ENCODE measurements around the gene MARF1.
A peak's percentile ranks its signal among the peaks of the same experiment; 100 is the strongest.

The MARF1 gene

DNA sequence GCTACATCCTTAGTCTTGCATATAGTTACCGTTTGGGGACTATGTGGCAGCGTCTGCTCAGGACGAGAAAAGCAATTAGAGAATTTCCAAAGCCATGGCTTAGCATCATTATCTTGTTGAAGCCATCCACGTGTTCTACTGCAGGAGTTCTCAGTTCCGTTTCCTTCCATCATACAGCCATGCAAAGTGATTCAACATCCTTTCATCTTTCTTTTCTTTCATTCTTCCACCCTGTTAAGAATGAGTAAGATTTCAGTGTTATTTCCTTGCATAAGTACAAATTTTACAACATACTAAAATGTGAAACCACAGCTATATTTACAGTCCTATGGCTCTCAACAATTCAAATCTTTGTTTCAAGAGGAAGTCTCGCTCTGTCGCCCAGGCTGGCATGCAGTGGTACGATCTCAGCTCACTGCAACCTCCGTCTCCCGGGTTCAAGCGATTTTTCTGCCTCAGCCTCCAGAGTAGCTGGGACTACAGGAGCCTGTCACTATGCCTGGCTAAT is 3.8 kb downstream of the MARF1 start:
- no CpG with 5 or more reads among the region's 11 CpGs for WGBS, 2 donors (ENCODE audit: extremely low coverage in 2 of 2, insufficient read length in 2 of 2, insufficient replicate concordance in 1 of 2)
- Histone ChIP-seq H3K36me3 (replicated peaks in 1 of 2; ENCODE audit: control insufficient read depth in 2 of 2, insufficient read depth in 2 of 2, low read length in 2 of 2) (peaks cover 25 to 52% of the 10 kb centered on the region in 2 donors), H3K18ac (ENCODE audit: low read length) (no peak overlapping the region), H4K8ac (ENCODE audit: low read depth, low read length) (no peak overlapping the region), H3K23ac (ENCODE audit: low read depth, low read length, poor library complexity) (no peak overlapping the region), H3K14ac (ENCODE audit: low read length) (no peak overlapping the region), H3K79me1 (ENCODE audit: low read depth, low read length) (peaks cover 5% of the 10 kb centered on the region), H3K4me2 (ENCODE audit: insufficient read depth, low read length, poor library complexity, severe bottlenecking) (no peak overlapping the region), H2BK12ac (ENCODE audit: low read length) (no peak overlapping the region), H3K27ac (replicated peaks; ENCODE audit: low read length) (no peak overlapping the region), H2BK120ac (ENCODE audit: low read depth, low read length) (no peak overlapping the region), H4K91ac (ENCODE audit: low read depth, low read length, poor library complexity) (no peak overlapping the region), H3K4me1 (ENCODE audit: control insufficient read depth in 2 of 2, insufficient read depth in 1 of 2, low read depth in 1 of 2, low read length in 2 of 2) (peaks cover 3 to 7% of the 10 kb centered on the region in 2 donors), H3K9me3 (replicated peaks in 1 of 2; ENCODE audit: control insufficient read depth in 2 of 2, insufficient read depth in 1 of 2, low read depth in 1 of 2, low read length in 2 of 2) (no peaks in the 10 kb centered on the region), H3K9ac (ENCODE audit: low read depth, low read length, poor library complexity) (no peak overlapping the region), H3K4me3 (ENCODE audit: low read length in 2 of 2) (no peak overlapping the region), H2AK5ac (ENCODE audit: low read depth, low read length) (no peak overlapping the region), H3K27me3 (ENCODE audit: control insufficient read depth in 3 of 3, insufficient read depth in 3 of 3, low read depth in 1 of 3, low read length in 3 of 3) (no peaks in the 10 kb centered on the region), H2BK15ac (ENCODE audit: low read length) (no peak overlapping the region), H3K4ac (ENCODE audit: low read length) (no peak overlapping the region), H2AFZ (ENCODE audit: low read length) (no peak overlapping the region), H2BK5ac (ENCODE audit: low read length) (no peak overlapping the region)
- DNase-seq (ENCODE audit: low spot score), result no peak

DNA sequence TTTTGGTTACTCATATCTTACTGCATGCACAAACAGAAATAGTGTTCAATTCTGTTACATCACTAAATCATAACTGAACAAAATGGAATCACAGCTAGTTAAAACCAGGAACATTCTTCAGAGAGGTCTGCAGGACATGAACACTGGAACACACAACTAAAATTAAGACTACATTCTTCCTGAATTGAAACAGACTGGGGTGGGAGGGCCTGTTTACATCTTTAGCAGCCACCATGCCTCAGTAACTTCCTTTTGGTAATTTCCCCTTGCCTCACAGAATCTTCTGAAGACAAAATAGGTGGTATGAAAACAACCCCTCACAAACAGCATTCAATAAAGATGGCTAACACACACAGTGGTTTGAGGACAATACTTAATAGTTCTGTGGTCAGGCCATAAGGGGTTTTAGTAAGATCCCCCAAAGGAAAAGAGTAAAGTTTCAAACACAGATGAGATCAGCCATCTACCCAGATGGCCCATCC is 6.5 kb downstream of the MARF1 start:
- Histone ChIP-seq H3K4me1 (ENCODE audit: control insufficient read depth in 2 of 2, insufficient read depth in 1 of 2, low read depth in 1 of 2, low read length in 2 of 2) (no peaks in the 10 kb centered on the region), H3K4ac (ENCODE audit: low read length) (no peak overlapping the region), H4K8ac (ENCODE audit: low read depth, low read length) (no peak overlapping the region), H3K18ac (ENCODE audit: low read length) (no peak overlapping the region), H2BK5ac (ENCODE audit: low read length) (no peak overlapping the region), H3K27ac (replicated peaks; ENCODE audit: low read length) (no peak overlapping the region), H3K9me3 (replicated peaks in 1 of 2; ENCODE audit: control insufficient read depth in 2 of 2, insufficient read depth in 1 of 2, low read depth in 1 of 2, low read length in 2 of 2) (no peaks in the 10 kb centered on the region), H2BK12ac (ENCODE audit: low read length) (no peak overlapping the region), H3K36me3 (replicated peaks in 1 of 2; ENCODE audit: control insufficient read depth in 2 of 2, insufficient read depth in 2 of 2, low read length in 2 of 2) (peaks cover 28 to 79% of the 10 kb centered on the region in 2 donors), H3K9ac (ENCODE audit: low read depth, low read length, poor library complexity) (no peak overlapping the region), H3K4me2 (ENCODE audit: insufficient read depth, low read length, poor library complexity, severe bottlenecking) (no peak overlapping the region), H3K14ac (ENCODE audit: low read length) (no peak overlapping the region), H3K23ac (ENCODE audit: low read depth, low read length, poor library complexity) (no peak overlapping the region), H3K79me1 (ENCODE audit: low read depth, low read length) (peaks cover 5% of the 10 kb centered on the region), H2BK120ac (ENCODE audit: low read depth, low read length) (no peak overlapping the region), H2BK15ac (ENCODE audit: low read length) (no peak overlapping the region), H2AK5ac (ENCODE audit: low read depth, low read length) (no peak overlapping the region), H2AFZ (ENCODE audit: low read length) (no peak overlapping the region), H3K4me3 (ENCODE audit: low read length in 2 of 2) (no peak overlapping the region), H3K27me3 (ENCODE audit: control insufficient read depth in 3 of 3, insufficient read depth in 3 of 3, low read depth in 1 of 3, low read length in 3 of 3) (no peaks in the 10 kb centered on the region), H4K91ac (ENCODE audit: low read depth, low read length, poor library complexity) (no peak overlapping the region)
- DNase-seq (ENCODE audit: low spot score), result no peak

- no peaks in the 10 kb centered on the region for H3K9me3 ChIP-seq (replicated peaks in 1 of 2; ENCODE audit: control insufficient read depth in 2 of 2, insufficient read depth in 1 of 2, low read depth in 1 of 2, low read length in 2 of 2)
- peak overlapping the region; percentile 29 for H4K8ac ChIP-seq (ENCODE audit: low read depth, low read length)
- H3K27me3 ChIP-seq (ENCODE audit: control insufficient read depth in 3 of 3, insufficient read depth in 3 of 3, low read depth in 1 of 3, low read length in 3 of 3), result no peaks in the 10 kb centered on the region
- peaks cover 30 to 84% of the 10 kb centered on the region in 2 donors for H3K36me3 ChIP-seq (replicated peaks in 1 of 2; ENCODE audit: control insufficient read depth in 2 of 2, insufficient read depth in 2 of 2, low read length in 2 of 2)
- H3K4me3 ChIP-seq (ENCODE audit: low read length in 2 of 2), result peak overlapping the region in 1 of 2 donors; percentile 9
- H2BK12ac ChIP-seq (ENCODE audit: low read length), result no peak overlapping the region
- no peak overlapping the region for H3K9ac ChIP-seq (ENCODE audit: low read depth, low read length, poor library complexity)
- H2BK15ac ChIP-seq (ENCODE audit: low read length), result no peak overlapping the region
- no peak overlapping the region for H3K18ac ChIP-seq (ENCODE audit: low read length)
- no peak overlapping the region for H2BK120ac ChIP-seq (ENCODE audit: low read depth, low read length)
- no peak overlapping the region for H3K4ac ChIP-seq (ENCODE audit: low read length)
- H3K27ac ChIP-seq (replicated peaks; ENCODE audit: low read length), result no peak overlapping the region
- WGBS, 2 donors (ENCODE audit: extremely low coverage in 2 of 2, insufficient read length in 2 of 2, insufficient replicate concordance in 1 of 2), result no CpG with 5 or more reads among the region's 9 CpGs
- no peak overlapping the region for H3K14ac ChIP-seq (ENCODE audit: low read length)
- peak overlapping the region; percentile 35 for H3K23ac ChIP-seq (ENCODE audit: low read depth, low read length, poor library complexity)
- no peak overlapping the region for H3K4me2 ChIP-seq (ENCODE audit: insufficient read depth, low read length, poor library complexity, severe bottlenecking)
- H4K91ac ChIP-seq (ENCODE audit: low read depth, low read length, poor library complexity), result no peak overlapping the region
- no peak overlapping the region for H2AFZ ChIP-seq (ENCODE audit: low read length)
- DNase-seq (ENCODE audit: low spot score), result no peak
- no peaks in the 10 kb centered on the region for H3K4me1 ChIP-seq (ENCODE audit: control insufficient read depth in 2 of 2, insufficient read depth in 1 of 2, low read depth in 1 of 2, low read length in 2 of 2)
- H3K79me1 ChIP-seq (ENCODE audit: low read depth, low read length), result peaks cover 5% of the 10 kb centered on the region
- H2BK5ac ChIP-seq (ENCODE audit: low read length), result no peak overlapping the region
- no peak overlapping the region for H2AK5ac ChIP-seq (ENCODE audit: low read depth, low read length)
These were observed 7.0 kb downstream of the MARF1 start for GRCh38 chr16:15635926-15636325.

GRCh38 chr16:15631730-15632409 is 11.1 kb downstream of the MARF1 start:
- H3K4me2 ChIP-seq (ENCODE audit: insufficient read depth, low read length, poor library complexity, severe bottlenecking), result no peak overlapping the region
- no peak overlapping the region for H2BK5ac ChIP-seq (ENCODE audit: low read length)
- H2BK12ac ChIP-seq (ENCODE audit: low read length), result no peak overlapping the region
- no peak overlapping the region for H2AFZ ChIP-seq (ENCODE audit: low read length)
- no peak overlapping the region for H3K4ac ChIP-seq (ENCODE audit: low read length)
- no peak overlapping the region for H3K9ac ChIP-seq (ENCODE audit: low read depth, low read length, poor library complexity)
- no peak overlapping the region for H2AK5ac ChIP-seq (ENCODE audit: low read depth, low read length)
- H3K36me3 ChIP-seq (replicated peaks in 1 of 2; ENCODE audit: control insufficient read depth in 2 of 2, insufficient read depth in 2 of 2, low read length in 2 of 2), result peaks cover 27 to 94% of the 10 kb centered on the region in 2 donors
- H3K4me1 ChIP-seq (ENCODE audit: control insufficient read depth in 2 of 2, insufficient read depth in 1 of 2, low read depth in 1 of 2, low read length in 2 of 2), result no peaks in the 10 kb centered on the region
- no peak overlapping the region for H4K8ac ChIP-seq (ENCODE audit: low read depth, low read length)
- H3K27me3 ChIP-seq (ENCODE audit: control insufficient read depth in 3 of 3, insufficient read depth in 3 of 3, low read depth in 1 of 3, low read length in 3 of 3), result no peaks in the 10 kb centered on the region
- no peak overlapping the region for H3K27ac ChIP-seq (replicated peaks; ENCODE audit: low read length)
- H3K9me3 ChIP-seq (replicated peaks in 1 of 2; ENCODE audit: control insufficient read depth in 2 of 2, insufficient read depth in 1 of 2, low read depth in 1 of 2, low read length in 2 of 2), result no peaks in the 10 kb centered on the region
- no peak overlapping the region for H4K91ac ChIP-seq (ENCODE audit: low read depth, low read length, poor library complexity)
- H2BK15ac ChIP-seq (ENCODE audit: low read length), result no peak overlapping the region
- H3K23ac ChIP-seq (ENCODE audit: low read depth, low read length, poor library complexity), result no peak overlapping the region
- WGBS, 2 donors (ENCODE audit: extremely low coverage in 2 of 2, insufficient read length in 2 of 2, insufficient replicate concordance in 1 of 2), result no CpG with 5 or more reads among the region's 2 CpGs
- DNase-seq (ENCODE audit: low spot score), result no peak
- H3K79me1 ChIP-seq (ENCODE audit: low read depth, low read length), result peaks cover 2% of the 10 kb centered on the region
- H3K18ac ChIP-seq (ENCODE audit: low read length), result no peak overlapping the region
- H3K4me3 ChIP-seq (ENCODE audit: low read length in 2 of 2), result no peak overlapping the region
- no peak overlapping the region for H3K14ac ChIP-seq (ENCODE audit: low read length)
- no peak overlapping the region for H2BK120ac ChIP-seq (ENCODE audit: low read depth, low read length)
